PC-3 (cell line): ENCODE measurements around the gene PTPN3. TPM values are rescaled to one million over a fixed set of nuclear protein-coding genes. Genes with fewer than 3 reads are reported as not detected.

Experiments
- ATAC-seq: fragments of 200-7000 bp; cut with Tn5 transposase; 2 replicates; pipeline ENCODE4 v1.9.1; 2020; ENCODE audit warnings: mild to moderate bottlenecking, moderate library complexity
- BruUV-seq: library from RNA; stranded (reverse); fragments of 400-500 nt; replicated peaks from 2 replicates; lab custom pipeline; 2021; lab: Mats Ljungman, UMichigan
- CTCF ChIA-PET: fragments of 300-600 bp; sonication (Branson Sonifier 250); formaldehyde crosslinking; loops from one replicate; lab custom pipeline; 2022; ENCODE audit warnings: antibody characterized with exemption; lab: Charles Lee
- POLR2A ChIA-PET: fragments of 300-600 bp; sonication (Branson Sonifier 250); formaldehyde crosslinking; loops from one replicate; lab custom pipeline; 2022; ENCODE audit warnings: antibody characterized with exemption; ENCODE audit not compliant: unreplicated experiment; lab: Charles Lee
- DNase-seq: peaks from one replicate; pipeline ENCODE4 v3.0.0-alpha.2; 2015
- H2AFZ ChIP-seq: fragments of 300-600 bp; sonication (generic); 2 replicates; pipeline ENCODE4 v1.6.0; 2016; ENCODE audit warnings: antibody characterized with exemption, low read length
- H3F3A ChIP-seq: fragments of 300-600 bp; sonication (generic); one replicate; pipeline ENCODE4 v1.6.0; 2017; ENCODE audit warnings: antibody characterized with exemption, low read length, control low read depth, mild to moderate bottlenecking; ENCODE audit not compliant: unreplicated experiment
- H3K27ac ChIP-seq: fragments of 300-600 bp; sonication (generic); 2 replicates; pipeline ENCODE4 v1.5.1; 2016; ENCODE audit warnings: mild to moderate bottlenecking, low read length
- H3K27me3 ChIP-seq: fragments of 300-600 bp; sonication (generic); 2 replicates; pipeline ENCODE4 v1.6.1; 2016; ENCODE audit warnings: low read length, mixed read lengths
- H3K36me3 ChIP-seq: fragments of 300-600 bp; sonication (generic); 2 replicates; pipeline ENCODE4 v1.6.1; 2016; ENCODE audit warnings: low read depth, mixed run types, low read length, mixed read lengths
- H3K4me1 ChIP-seq: fragments of 300-600 bp; sonication (generic); 2 replicates; pipeline ENCODE4 v1.5.1; 2016; ENCODE audit warnings: low read length; ENCODE audit not compliant: insufficient read depth
- H3K4me2 ChIP-seq: fragments of 300-600 bp; sonication (generic); 2 replicates; pipeline ENCODE4 v1.6.0; 2016; ENCODE audit warnings: low read length
- H3K4me3 ChIP-seq: fragments of 300-600 bp; sonication (generic); 2 replicates; pipeline ENCODE4 v1.5.1; 2016; ENCODE audit warnings: mild to moderate bottlenecking, low read length, mixed read lengths
- H3K79me2 ChIP-seq: fragments of 300-600 bp; sonication (generic); 2 replicates; pipeline ENCODE4 v1.6.1; 2017; ENCODE audit warnings: low read length, mixed read lengths
- H3K9ac ChIP-seq: fragments of 300-600 bp; sonication (generic); 2 replicates; pipeline ENCODE4 v1.6.0; 2016; ENCODE audit warnings: mild to moderate bottlenecking, low read length
- H3K9me2 ChIP-seq: fragments of 300-600 bp; sonication (generic); replicated peaks from 2 replicates; pipeline ENCODE4 v1.6.1; 2016; ENCODE audit warnings: mixed run types, low read length, mixed read lengths
- H3K9me3 ChIP-seq: fragments of 300-600 bp; sonication (generic); 2 replicates; pipeline ENCODE4 v1.6.1; 2016; ENCODE audit warnings: low read length, mixed read lengths
- H4K20me1 ChIP-seq: fragments of 300-600 bp; sonication (generic); 2 replicates; pipeline ENCODE4 v1.6.1; 2016; ENCODE audit warnings: low read length, mixed read lengths
- EZH2 ChIP-seq: fragments of 300-600 bp; sonication (generic); IDR thresholded peaks from one replicate; pipeline ENCODE4 v1.6.1; 2017; ENCODE audit warnings: antibody characterized with exemption, mild to moderate bottlenecking, low read length; ENCODE audit not compliant: unreplicated experiment
- EZH2phosphoT487 ChIP-seq: fragments of 300-600 bp; sonication (generic); IDR thresholded peaks from 2 replicates; pipeline ENCODE4 v1.6.1; 2018; ENCODE audit warnings: mild to moderate bottlenecking, antibody characterized with exemption, low read length, borderline replicate concordance
- intact Hi-C: fragments of 100-400 bp; cut with micrococcal nuclease; formaldehyde crosslinking; loops from 2 replicates; pipeline ENCODE4 v1.9.0; 2023
- total RNA-seq: library from RNA; depleted of rRNA; stranded (reverse); fragments of >200 nt; gene quantifications from 2 replicates; pipeline ENCODE4 v1.2.3, GENCODE V29; 2014
- TF ChIP-seq, protein P1 (sequence below): fragments of 300-600 bp; sonication (generic); conservative IDR thresholded peaks from 2 replicates; pipeline ENCODE4 v1.5.1; 2017; ENCODE audit warnings: antibody characterized with exemption, low read depth, mild to moderate bottlenecking, low read length

Gene PTPN3
- total RNA-seq, 1 experiment from 2014 or later = 8.4 TPM

DNA sequence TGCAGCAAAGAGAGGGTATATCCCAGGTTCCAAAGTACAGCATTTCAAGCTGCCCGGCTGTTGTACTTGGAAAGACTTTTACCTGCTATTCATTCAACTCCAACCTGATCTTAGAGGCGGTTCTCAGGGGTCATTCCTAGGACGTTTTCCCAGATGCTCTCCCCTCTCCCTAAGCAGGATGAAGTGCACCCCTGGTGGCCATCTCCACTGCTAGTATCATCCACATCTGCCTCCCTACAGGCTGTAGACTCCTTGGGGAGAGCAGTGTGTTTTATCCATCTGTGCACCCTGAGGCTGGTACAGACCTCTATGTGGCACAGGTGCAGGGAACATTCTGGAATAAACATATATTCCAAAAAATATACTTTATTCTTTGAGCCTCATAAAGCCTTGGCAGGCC, 56.8 kb downstream of the PTPN3 start:
- peak; percentile 24; the same call in 1 of the 2 replicates for ATAC-seq
- peaks cover 5% of the 10 kb centered on the region; the same call in 1 of the 2 replicates for H3K36me3 ChIP-seq
- H3K9ac ChIP-seq = no peak overlapping the region
- BruUV-seq = no TSS peak
- no peaks in the 10 kb centered on the region; the same call in 1 of the 2 replicates for H3K4me1 ChIP-seq
- intact Hi-C loops = no loop called here
- H2AFZ ChIP-seq = no peak overlapping the region
- H3K4me2 ChIP-seq = no peak overlapping the region
- TF ChIP-seq EZH2phosphoT487 (no peak), EZH2 (no peak)
- TF ChIP-seq, protein P1, sequence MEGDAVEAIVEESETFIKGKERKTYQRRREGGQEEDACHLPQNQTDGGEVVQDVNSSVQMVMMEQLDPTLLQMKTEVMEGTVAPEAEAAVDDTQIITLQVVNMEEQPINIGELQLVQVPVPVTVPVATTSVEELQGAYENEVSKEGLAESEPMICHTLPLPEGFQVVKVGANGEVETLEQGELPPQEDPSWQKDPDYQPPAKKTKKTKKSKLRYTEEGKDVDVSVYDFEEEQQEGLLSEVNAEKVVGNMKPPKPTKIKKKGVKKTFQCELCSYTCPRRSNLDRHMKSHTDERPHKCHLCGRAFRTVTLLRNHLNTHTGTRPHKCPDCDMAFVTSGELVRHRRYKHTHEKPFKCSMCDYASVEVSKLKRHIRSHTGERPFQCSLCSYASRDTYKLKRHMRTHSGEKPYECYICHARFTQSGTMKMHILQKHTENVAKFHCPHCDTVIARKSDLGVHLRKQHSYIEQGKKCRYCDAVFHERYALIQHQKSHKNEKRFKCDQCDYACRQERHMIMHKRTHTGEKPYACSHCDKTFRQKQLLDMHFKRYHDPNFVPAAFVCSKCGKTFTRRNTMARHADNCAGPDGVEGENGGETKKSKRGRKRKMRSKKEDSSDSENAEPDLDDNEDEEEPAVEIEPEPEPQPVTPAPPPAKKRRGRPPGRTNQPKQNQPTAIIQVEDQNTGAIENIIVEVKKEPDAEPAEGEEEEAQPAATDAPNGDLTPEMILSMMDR = no peak
- POLR2A ChIA-PET = no interaction called here
- CTCF ChIA-PET = interaction anchor here (1.5 kb wide), 1 partner anchor 28 kb away, joined by 17 read pairs; no protein-coding TSS in a partner anchor
- H3F3A ChIP-seq = no peaks in the 10 kb centered on the region
- H3K27ac ChIP-seq = 0 out of 2 replicates have a peak overlapping the region, but pooled peaks have one; percentile 10
- DNase-seq = no peak
- no peak overlapping the region for H3K4me3 ChIP-seq
- no peaks in the 10 kb centered on the region for H3K79me2 ChIP-seq
- H3K27me3 ChIP-seq = no peaks in the 10 kb centered on the region
- H4K20me1 ChIP-seq = no peaks in the 10 kb centered on the region
- no peaks in the 10 kb centered on the region for H3K9me2 ChIP-seq
- H3K9me3 ChIP-seq = no peaks in the 10 kb centered on the region

DNA sequence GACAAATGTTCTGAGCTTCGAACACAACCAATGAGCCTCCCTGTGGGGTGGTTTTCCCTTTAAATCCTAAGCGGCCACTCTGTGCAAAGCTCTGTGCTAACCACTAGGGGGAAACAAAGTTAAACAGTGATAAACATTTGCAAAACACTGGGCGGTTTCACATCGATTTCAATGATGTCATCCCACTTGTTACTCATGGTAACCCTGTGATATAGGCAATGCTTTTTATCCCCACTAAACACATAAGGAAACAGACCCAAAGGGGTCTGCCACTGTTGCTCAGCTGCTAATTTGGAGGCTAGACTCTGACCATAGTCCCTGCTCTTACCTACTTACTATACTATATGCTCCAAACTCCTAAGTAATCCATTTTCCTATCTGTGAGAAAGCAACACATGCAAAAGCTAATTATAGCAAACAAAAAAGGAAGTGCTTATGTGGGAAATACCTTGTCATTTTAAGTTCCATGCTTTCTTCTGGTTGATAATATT, 57.3 kb downstream of the PTPN3 start:
- no peaks in the 10 kb centered on the region for H3K27me3 ChIP-seq
- TF ChIP-seq EZH2phosphoT487 (no peak), EZH2 (no peak)
- TF ChIP-seq, protein P1 = peak; percentile 76
- ATAC-seq = peak; percentile 84
- no peak overlapping the region for H2AFZ ChIP-seq
- no peaks in the 10 kb centered on the region for H3K9me2 ChIP-seq
- H3K4me1 ChIP-seq = no peaks in the 10 kb centered on the region; the same call in 1 of the 2 replicates
- intact Hi-C loops = loop anchor here (1.0 kb wide), 2 partner anchors 28 to 79 kb away; no protein-coding TSS in a partner anchor
- H3K79me2 ChIP-seq = no peaks in the 10 kb centered on the region
- ChIA-PET POLR2A (interaction anchor here (0.6 kb wide), 2 partner anchors 30 to 188 kb away, joined by 4 read pairs; no protein-coding TSS in a partner anchor), CTCF (interaction anchor here (0.7 to 1.5 kb wide), 3 partner anchors 29 to 36 kb away, joined by 3 to 17 read pairs (median 5); no protein-coding TSS in a partner anchor)
- no peak overlapping the region for H3K4me3 ChIP-seq
- no peaks in the 10 kb centered on the region for H3K9me3 ChIP-seq
- peak; percentile 80 for DNase-seq
- H3K9ac ChIP-seq = no peak overlapping the region
- 0 out of 2 replicates have a peak overlapping the region, but pooled peaks have one; percentile 10 for H3K27ac ChIP-seq
- no peak overlapping the region for H3K4me2 ChIP-seq
- peaks cover 6% of the 10 kb centered on the region; the same call in 1 of the 2 replicates for H3K36me3 ChIP-seq
- no peaks in the 10 kb centered on the region for H3F3A ChIP-seq
- H4K20me1 ChIP-seq = no peaks in the 10 kb centered on the region
- BruUV-seq = no TSS peak
